GM12878 (cell line): ENCODE measurements around the gene DCLRE1C. TPM values are rescaled to one million over a fixed set of nuclear protein-coding genes. Genes with fewer than 3 reads are reported as not detected.

ENCODE experiments used
- ATAC-seq: fragments of 200-7000 bp; cut with Tn5 transposase; 3 replicates; pipeline ENCODE4 v1.9.1; 2020; ENCODE audit warnings: mild to moderate bottlenecking, moderate library complexity
- BruUV-seq: library from RNA; stranded (reverse); fragments of 400-500 nt; replicated peaks from 2 replicates; lab custom pipeline; 2021; lab: Mats Ljungman, UMichigan
- CTCF ChIA-PET: fragments of 300-600 bp; sonication (Branson Sonifier 250); formaldehyde crosslinking; extraction: SDS; loops from one replicate; lab custom pipeline; 2021; ENCODE audit warnings: inconsistent platforms; lab: Yijun Ruan, JAX
- POLR2A ChIA-PET: fragments of 350-600 bp; formaldehyde crosslinking; extraction: SDS; loops from one replicate; lab custom pipeline; 2021; ENCODE audit warnings: inconsistent platforms; lab: Charles Lee
- RAD21 ChIA-PET: fragments of 300-600 bp; sonication (Branson Sonifier 250); formaldehyde crosslinking; loops from one replicate; lab custom pipeline; 2023; ENCODE audit warnings: antibody characterized with exemption; ENCODE audit not compliant: unreplicated experiment; lab: Charles Lee
- SMC1A ChIA-PET: fragments of 300-600 bp; sonication (Branson Sonifier 250); formaldehyde crosslinking; loops from one replicate; lab custom pipeline; 2023; ENCODE audit not compliant: unreplicated experiment, uncharacterized antibody; lab: Charles Lee
- DNase-seq: peaks from one replicate; pipeline ENCODE4 v3.0.0-alpha.2; 2011; ENCODE audit warnings: low read depth, low spot score
- FAIRE-seq: peaks from 3 replicates; lab custom pipeline; 2011; peaks lifted over from hg19 to GRCh38; lab: Jason Lieb, UNC
- H2AFZ ChIP-seq: 2 replicates; pipeline ENCODE4 v1.6.0; 2011; ENCODE audit warnings: low read depth, low read length, control low read depth; ENCODE audit not compliant: control insufficient read depth
- H3K27ac ChIP-seq: 2 replicates; pipeline ENCODE4 v1.5.1; 2011; ENCODE audit warnings: control low read depth; ENCODE audit not compliant: control insufficient read depth, insufficient read depth
- H3K27me3 ChIP-seq, 2 experiments: replicated peaks in 1 of 2; 2 replicates each; pipeline versions ENCODE4 v1.6.0 to v1.6.1; 2011; ENCODE audit warnings: low read length in 1 of 2; ENCODE audit not compliant: control insufficient read depth in 2 of 2, insufficient read depth in 2 of 2
- H3K36me3 ChIP-seq, 2 experiments: 2 replicates each; pipeline ENCODE4 v1.5.1; 2011; ENCODE audit warnings: low read length in 1 of 2; ENCODE audit not compliant: control insufficient read depth in 2 of 2, insufficient read depth in 2 of 2
- H3K4me1 ChIP-seq: 2 replicates; pipeline ENCODE4 v1.6.1; 2011; ENCODE audit warnings: mild to moderate bottlenecking, low read length, moderate library complexity, mixed read lengths; ENCODE audit not compliant: control insufficient read depth, insufficient read depth
- H3K4me2 ChIP-seq: 2 replicates; pipeline ENCODE4 v1.6.0; 2011; ENCODE audit warnings: control low read depth; ENCODE audit not compliant: control insufficient read depth, insufficient read depth
- H3K4me3 ChIP-seq: fragments of 200-600 bp; sonication (generic); 2 replicates; pipeline ENCODE4 v1.5.1; 2016
- H3K79me2 ChIP-seq: 2 replicates; pipeline ENCODE4 v1.6.0; 2011; ENCODE audit warnings: low read length; ENCODE audit not compliant: control insufficient read depth, insufficient read depth
- H3K9ac ChIP-seq: 2 replicates; pipeline ENCODE4 v1.8.0; 2011; ENCODE audit warnings: low read length, control low read depth, mixed read lengths; ENCODE audit not compliant: control insufficient read depth, insufficient read depth
- H3K9me3 ChIP-seq: replicated peaks from 3 replicates; pipeline ENCODE4 v1.5.1; 2011; ENCODE audit warnings: mild to moderate bottlenecking, low read length; ENCODE audit not compliant: control insufficient read depth, insufficient read depth
- H4K20me1 ChIP-seq: 2 replicates; pipeline ENCODE4 v1.6.0; 2011; ENCODE audit not compliant: control insufficient read depth, insufficient read depth
- BHLHE40 ChIP-seq, 2 experiments: fragments of 450-650 bp in 1 of 2; IDR thresholded peaks; 2 replicates each; pipeline ENCODE4 v1.6.1; 2011 to 2017; ENCODE audit warnings: low read depth in 2 of 2, borderline replicate concordance in 1 of 2, improper control_type of control experiment in 1 of 2, low read length in 1 of 2, mild to moderate bottlenecking in 1 of 2
- ESRRA ChIP-seq: IDR thresholded peaks from 2 replicates; pipeline ENCODE4 v1.6.1; 2012; ENCODE audit warnings: mild to moderate bottlenecking, low read length, improper control_type of control experiment
- ZNF24 ChIP-seq: fragments of 450-650 bp; IDR thresholded peaks from 2 replicates; pipeline ENCODE4 v1.6.1; 2017; ENCODE audit warnings: antibody characterized with exemption, mild to moderate bottlenecking
- WGBS: methylation state at CpG from one replicate; pipeline ENCODE4 v1.1.6; 2016; ENCODE audit warnings: low lambda C conversion rate; ENCODE audit not compliant: insufficient replicate concordance, insufficient coverage; ENCODE audit errors: missing lambda C conversion rate; 5-methylcytosine and 5-hydroxymethylcytosine counted together
- in situ Hi-C: fragments of 300-500 bp; cut with MboI; formaldehyde crosslinking; loops from 9 replicates; pipeline ENCODE4 v1.14.3; 2018; ENCODE audit warnings: mixed read lengths
- intact Hi-C: fragments of 100-400 bp; cut with micrococcal nuclease; formaldehyde crosslinking; loops from one replicate; pipeline ENCODE4 v1.14.2; 2022; ENCODE audit not compliant: unreplicated experiment
- polyA plus RNA-seq, 11 experiments: library from polyadenylated mRNA; depleted of rRNA in 4 of 11; unstranded in 6 of 11; stranded (reverse) in 5 of 11; fragments of >200 nt; fragmentation: Nextera tagmentation in 4 of 11; fragmentation: Illumina TruSeq in 1 of 11; extraction: Ambion mirVana in 4 of 11; extraction: Trizol in 1 of 11; gene quantifications; 1 replicate in 1 of 11; 2 replicates in 10 of 11; pipeline versions ENCODE4 v1.2.1 to v1.2.3, GENCODE V29; 2011 to 2016; ENCODE audit warnings: inconsistent platforms in 2 of 11, missing spikeins in 2 of 11, low read depth in 1 of 11
- total RNA-seq, 4 experiments: library from RNA; depleted of rRNA in 3 of 4; stranded (reverse); fragments of >200 nt in 3 of 4; fragmentation: Illumina TruSeq in 1 of 4; extraction: Trizol in 1 of 4; gene quantifications; 2 replicates each; pipeline versions ENCODE4 v1.2.1 to v1.2.3, GENCODE V29; 2013 to 2021
- TF ChIP-seq, protein P1 (sequence below): fragments of 450-650 bp; IDR thresholded peaks from 2 replicates; pipeline ENCODE4 v1.6.1; 2017; ENCODE audit warnings: mild to moderate bottlenecking, moderate library complexity

DCLRE1C gene
- total and polyA plus RNA-seq, 10 of the 15 experiments (the other 5 are each of a cell fraction or from before 2014, with no cell fraction given), result 15.7 to 43.4 (median 26.0) TPM

DNA sequence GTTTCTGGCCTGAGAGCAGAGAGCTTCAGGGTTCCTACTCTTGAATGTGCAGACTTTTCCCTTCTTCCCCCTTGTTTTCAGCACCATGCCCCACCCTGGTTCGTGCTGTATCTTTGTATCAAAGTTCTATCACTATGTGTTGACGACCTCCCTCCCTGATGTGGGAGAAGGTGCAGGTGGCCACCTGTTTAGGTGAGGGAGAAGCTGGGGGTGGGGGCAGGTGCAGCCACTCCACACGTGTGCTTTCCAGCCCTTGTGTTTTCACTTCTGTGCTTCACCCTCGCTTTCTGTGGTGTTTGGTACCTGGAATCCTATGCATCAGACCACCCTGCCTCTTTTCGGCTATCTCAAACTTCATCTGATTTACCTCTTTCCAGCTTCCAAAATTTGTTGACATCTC lies 94.9 kb downstream of the DCLRE1C start:
- 72% methylated on average over 5 of the region's 5 CpGs for WGBS
- Histone ChIP-seq H3K9ac (no peak overlapping the region), H3K9me3 (no peaks in the 10 kb centered on the region), H3K4me1 (no peaks in the 10 kb centered on the region), H3K79me2 (no peaks in the 10 kb centered on the region), H3K4me3 (no peak overlapping the region), H4K20me1 (no peaks in the 10 kb centered on the region), H3K4me2 (no peak overlapping the region), H2AFZ (no peak overlapping the region), H3K27me3 (no peaks in the 10 kb centered on the region), H3K36me3 (peaks cover 8 to 11% of the 10 kb centered on the region in 2 experiments)
- ChIA-PET SMC1A (interaction anchor here (0.7 to 1.5 kb wide), 5 partner anchors 11 to 332 kb away, joined by 3 to 4 read pairs (median 3); partner anchors contain the start of gene CDNF), RAD21 (no interaction called here), CTCF (interaction anchor here (0.6 to 1.4 kb wide), 2 partner anchors 8 to 35 kb away, joined by 3 to 4 read pairs; no protein-coding TSS in a partner anchor), POLR2A (interaction anchor here (0.9 to 1.4 kb wide), 2 partner anchors 10 to 11 kb away, joined by 3 read pairs; no protein-coding TSS in a partner anchor)
- intact Hi-C loops (no loop called here), in situ Hi-C loops (no loop called here)
- ATAC-seq, result no peak
- BruUV-seq, result no TSS peak
- no peak for FAIRE-seq
- no peak for DNase-seq
- TF ChIP-seq, protein P1, sequence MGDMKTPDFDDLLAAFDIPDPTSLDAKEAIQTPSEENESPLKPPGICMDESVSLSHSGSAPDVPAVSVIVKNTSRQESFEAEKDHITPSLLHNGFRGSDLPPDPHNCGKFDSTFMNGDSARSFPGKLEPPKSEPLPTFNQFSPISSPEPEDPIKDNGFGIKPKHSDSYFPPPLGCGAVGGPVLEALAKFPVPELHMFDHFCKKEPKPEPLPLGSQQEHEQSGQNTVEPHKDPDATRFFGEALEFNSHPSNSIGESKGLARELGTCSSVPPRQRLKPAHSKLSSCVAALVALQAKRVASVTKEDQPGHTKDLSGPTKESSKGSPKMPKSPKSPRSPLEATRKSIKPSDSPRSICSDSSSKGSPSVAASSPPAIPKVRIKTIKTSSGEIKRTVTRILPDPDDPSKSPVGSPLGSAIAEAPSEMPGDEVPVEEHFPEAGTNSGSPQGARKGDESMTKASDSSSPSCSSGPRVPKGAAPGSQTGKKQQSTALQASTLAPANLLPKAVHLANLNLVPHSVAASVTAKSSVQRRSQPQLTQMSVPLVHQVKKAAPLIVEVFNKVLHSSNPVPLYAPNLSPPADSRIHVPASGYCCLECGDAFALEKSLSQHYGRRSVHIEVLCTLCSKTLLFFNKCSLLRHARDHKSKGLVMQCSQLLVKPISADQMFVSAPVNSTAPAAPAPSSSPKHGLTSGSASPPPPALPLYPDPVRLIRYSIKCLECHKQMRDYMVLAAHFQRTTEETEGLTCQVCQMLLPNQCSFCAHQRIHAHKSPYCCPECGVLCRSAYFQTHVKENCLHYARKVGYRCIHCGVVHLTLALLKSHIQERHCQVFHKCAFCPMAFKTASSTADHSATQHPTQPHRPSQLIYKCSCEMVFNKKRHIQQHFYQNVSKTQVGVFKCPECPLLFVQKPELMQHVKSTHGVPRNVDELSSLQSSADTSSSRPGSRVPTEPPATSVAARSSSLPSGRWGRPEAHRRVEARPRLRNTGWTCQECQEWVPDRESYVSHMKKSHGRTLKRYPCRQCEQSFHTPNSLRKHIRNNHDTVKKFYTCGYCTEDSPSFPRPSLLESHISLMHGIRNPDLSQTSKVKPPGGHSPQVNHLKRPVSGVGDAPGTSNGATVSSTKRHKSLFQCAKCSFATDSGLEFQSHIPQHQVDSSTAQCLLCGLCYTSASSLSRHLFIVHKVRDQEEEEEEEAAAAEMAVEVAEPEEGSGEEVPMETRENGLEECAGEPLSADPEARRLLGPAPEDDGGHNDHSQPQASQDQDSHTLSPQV, result no peak
- TF ChIP-seq ESRRA (no peak), BHLHE40 (IDR thresholded peaks at IDR 0.05; ENCODE audit: borderline replicate concordance in 1 of 2, low read depth in 2 of 2, low read length in 1 of 2) (no peak), ZNF24 (no peak)
- TF ChIP-seq, all 136 proteins: peak for 0
- H3K27ac ChIP-seq, result no peak overlapping the region
